ENCODE measurements around the gene TNFAIP2. TPM values are rescaled to one million over a fixed set of nuclear protein-coding genes. Genes with fewer than 3 reads are reported as not detected.

TNFAIP2 gene
- total and polyA plus RNA-seq, 9 donors = 7.1 to 258 (median 27.4) TPM

GRCh38 chr14:103160321-103161053, 37.2 kb downstream of the TNFAIP2 start:
- Histone ChIP-seq H3K9me3 (no peaks in the 10 kb centered on the region), H3K36me3 (no peaks in the 10 kb centered on the region), H3K4me3 (no peak overlapping the region), H3K27me3 (no peaks in the 10 kb centered on the region), H3K4me1 (ENCODE audit: insufficient read depth) (peaks cover 6% of the 10 kb centered on the region), H3K27ac (no peak overlapping the region)
- 82 to 91% (median 87%) methylated on average over 13 of the region's 13 CpGs for WGBS, 3 donors
- no peak for DNase-seq
- no peak for TF ChIP-seq CTCF (IDR thresholded peaks at IDR 0.05)
- no peak for TF ChIP-seq EP300 (IDR thresholded peaks at IDR 0.05)
- TF ChIP-seq POLR2A (IDR thresholded peaks at IDR 0.05) = no peak
- intact Hi-C loops (cut with DNase I) = no loop called here

- WGBS, 3 donors = 51 to 55% (median 52%) methylated on average over 4 of the region's 4 CpGs
Measured at GRCh38 chr14:103161054-103161397, 37.8 kb downstream of the TNFAIP2 start.

GRCh38 chr14:103163199-103163598, 39.9 kb downstream of the TNFAIP2 start:
- Histone ChIP-seq H3K4me3 (no peak overlapping the region), H3K4me1 (ENCODE audit: insufficient read depth) (no peaks in the 10 kb centered on the region), H3K36me3 (no peaks in the 10 kb centered on the region), H3K9me3 (no peaks in the 10 kb centered on the region), H3K27me3 (no peaks in the 10 kb centered on the region), H3K27ac (no peak overlapping the region)
- no peak for TF ChIP-seq POLR2A (IDR thresholded peaks at IDR 0.05)
- TF ChIP-seq EP300 (IDR thresholded peaks at IDR 0.05) = no peak
- no peak for TF ChIP-seq CTCF (IDR thresholded peaks at IDR 0.05)
- no peak for DNase-seq
- intact Hi-C loops (cut with DNase I) = no loop called here
- WGBS, 3 donors = 86 to 90% (median 90%) methylated on average over 5 of the region's 5 CpGs

More at GRCh38 chr14:103161054-103161397, 37.8 kb downstream of the TNFAIP2 start:
- no peak overlapping the region for H3K27ac ChIP-seq
- no peaks in the 10 kb centered on the region for H3K9me3 ChIP-seq
- DNase-seq = no peak
- TF ChIP-seq EP300 (IDR thresholded peaks at IDR 0.05) (no peak), POLR2A (IDR thresholded peaks at IDR 0.05) (no peak), CTCF (IDR thresholded peaks at IDR 0.05) (no peak)
- H3K36me3 ChIP-seq = no peaks in the 10 kb centered on the region
- peaks cover under 1% of the 10 kb centered on the region for H3K4me1 ChIP-seq (ENCODE audit: insufficient read depth)
- intact Hi-C loops (cut with DNase I) = no loop called here
- H3K4me3 ChIP-seq = no peak overlapping the region
- no peaks in the 10 kb centered on the region for H3K27me3 ChIP-seq

GRCh38 chr14:103164006-103164405, 40.7 kb downstream of the TNFAIP2 start:
- TF ChIP-seq CTCF (IDR thresholded peaks at IDR 0.05) (no peak), POLR2A (IDR thresholded peaks at IDR 0.05) (no peak), EP300 (IDR thresholded peaks at IDR 0.05) (no peak)
- Histone ChIP-seq H3K36me3 (no peaks in the 10 kb centered on the region), H3K27ac (no peak overlapping the region), H3K9me3 (no peaks in the 10 kb centered on the region), H3K4me1 (ENCODE audit: insufficient read depth) (no peaks in the 10 kb centered on the region), H3K27me3 (no peaks in the 10 kb centered on the region), H3K4me3 (no peak overlapping the region)
- intact Hi-C loops (cut with DNase I) = no loop called here
- no peak for DNase-seq
- 68 to 80% (median 69%) methylated on average over 10 of the region's 10 CpGs for WGBS, 3 donors

Measured in ovary (tissue), 9 donors.